Activated CD8-positive, alpha-beta memory T cell treated with anti-CD3 and anti-CD28 coated beads, Interleukin-2, amount 50 U/mL, for 24 hours (primary cell): ENCODE data around the gene SUN1.

Source experiments
- DNase-seq: peaks from one replicate; pipeline ENCODE4 v3.0.0-alpha.2; 2020; ENCODE audit errors: extremely low read depth

Gene SUN1

GRCh38 chr7:805261-805660 lies 27.0 kb upstream of the SUN1 start:
- DNase-seq: no peak

DNA sequence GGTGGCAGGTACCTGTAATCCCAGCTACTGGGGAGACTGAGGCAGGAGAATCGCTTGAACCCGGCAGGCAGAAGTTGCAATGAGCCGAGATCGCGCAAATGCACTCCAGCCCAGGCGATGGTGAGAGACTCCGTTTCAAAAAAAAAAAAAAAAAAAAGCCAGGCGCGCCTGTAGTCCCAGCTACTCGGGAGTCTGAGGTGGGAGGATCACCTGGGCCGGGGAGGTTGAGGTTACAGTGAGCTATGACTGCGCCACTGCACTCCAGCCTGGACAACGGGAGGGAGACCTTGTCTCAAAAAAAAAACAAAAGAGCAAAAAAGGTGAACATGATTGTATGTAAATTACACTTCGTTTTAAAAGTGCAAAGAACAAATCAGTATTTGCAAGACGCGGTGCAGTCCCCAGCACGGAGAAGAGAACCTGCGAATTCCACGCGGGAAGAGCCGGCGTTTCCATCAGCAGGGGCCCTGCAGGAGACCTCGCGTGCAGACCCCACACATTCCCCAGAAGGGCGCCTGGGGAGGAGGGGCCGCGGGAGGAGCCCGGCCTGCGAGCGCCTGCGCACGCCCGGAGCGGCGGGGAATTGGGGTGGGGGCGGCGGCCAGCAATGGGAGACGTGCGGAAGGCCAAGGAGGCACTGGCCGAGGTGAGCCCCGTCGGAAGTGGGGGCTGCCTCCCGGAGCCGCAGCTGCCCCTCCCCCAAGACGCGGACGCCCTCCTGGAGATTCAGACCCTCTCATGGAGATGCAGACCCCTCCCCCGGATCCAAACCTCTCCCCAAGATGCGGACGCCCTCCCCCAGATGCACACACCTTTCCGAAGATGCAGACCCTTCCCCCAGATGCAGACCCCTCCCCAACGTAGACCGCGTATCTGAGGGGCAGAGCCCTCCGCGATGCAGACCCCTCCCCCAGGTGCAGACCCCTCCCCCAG lies 16.7 kb upstream of the SUN1 start:
- no peak for DNase-seq

DNA sequence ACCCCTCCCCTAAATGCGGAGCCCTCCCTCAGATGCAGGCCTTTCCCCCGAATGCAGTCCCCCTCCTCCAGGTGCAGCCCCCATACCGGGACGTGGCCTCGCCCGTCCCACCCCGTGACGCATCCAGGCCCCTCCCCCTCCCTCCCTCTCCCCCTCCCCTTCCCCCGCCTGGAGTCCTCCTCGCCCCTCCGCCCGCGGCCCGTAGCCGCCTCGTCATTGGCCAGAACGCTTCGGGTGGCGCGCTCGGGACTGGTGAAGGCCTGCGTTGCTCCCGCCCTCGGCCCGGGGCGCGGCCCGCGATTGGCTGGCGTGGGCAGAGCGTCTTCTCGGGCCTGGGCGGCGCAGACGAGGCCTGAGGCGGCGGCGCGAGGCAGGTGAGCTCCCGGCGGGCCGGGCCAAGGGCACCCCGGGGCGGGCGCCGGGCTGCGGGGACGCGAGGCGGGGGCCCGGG lies 16.0 kb upstream of the SUN1 start:
- DNase-seq: peak; percentile 82

DNA sequence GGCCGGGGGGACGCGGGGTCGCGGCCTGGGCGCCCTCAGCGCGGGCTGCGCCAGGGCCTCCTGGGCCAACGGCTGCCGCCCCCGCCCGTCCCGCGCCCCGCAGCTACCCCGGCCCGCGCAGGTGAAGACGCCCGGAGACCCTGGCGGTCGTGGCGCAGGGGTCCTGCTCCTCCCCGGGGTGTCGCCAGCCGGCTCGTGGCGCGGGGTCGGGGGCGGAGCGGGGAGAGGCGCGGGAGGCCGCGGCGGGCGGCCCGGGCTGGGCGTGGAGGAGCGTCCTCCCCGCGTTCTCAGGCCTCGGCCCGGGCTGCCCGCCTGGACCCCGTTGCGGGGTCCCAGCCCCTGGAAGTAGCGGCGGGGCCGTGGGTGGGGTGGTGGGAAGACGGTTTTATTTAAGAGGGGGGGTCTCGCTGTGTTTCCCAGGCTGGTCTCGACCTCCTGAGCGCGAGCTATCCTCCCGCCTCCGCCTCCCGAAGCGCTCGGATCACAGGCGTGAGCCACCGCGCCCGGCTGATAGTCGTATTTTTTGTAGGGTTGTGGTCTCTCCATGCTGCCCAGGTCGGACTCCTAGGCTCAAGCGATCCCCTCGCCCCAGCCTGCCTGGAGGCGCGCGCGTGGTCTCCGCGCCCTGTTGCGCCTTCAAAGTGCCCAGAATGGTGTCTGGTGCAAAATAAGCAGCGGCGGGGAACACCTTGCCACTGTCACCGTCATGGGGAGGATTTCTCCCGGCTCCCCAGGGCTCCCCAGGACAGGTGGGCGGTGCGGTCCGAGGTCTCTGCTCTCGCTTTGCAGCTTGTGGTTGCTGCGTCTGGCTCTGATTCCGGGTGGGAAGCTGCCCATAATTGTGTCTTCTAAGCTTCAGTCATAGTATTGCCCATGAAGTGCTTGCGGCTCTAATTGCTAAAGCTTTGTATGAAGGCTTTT lies 15.3 kb upstream of the SUN1 start:
- no peak for DNase-seq

DNA sequence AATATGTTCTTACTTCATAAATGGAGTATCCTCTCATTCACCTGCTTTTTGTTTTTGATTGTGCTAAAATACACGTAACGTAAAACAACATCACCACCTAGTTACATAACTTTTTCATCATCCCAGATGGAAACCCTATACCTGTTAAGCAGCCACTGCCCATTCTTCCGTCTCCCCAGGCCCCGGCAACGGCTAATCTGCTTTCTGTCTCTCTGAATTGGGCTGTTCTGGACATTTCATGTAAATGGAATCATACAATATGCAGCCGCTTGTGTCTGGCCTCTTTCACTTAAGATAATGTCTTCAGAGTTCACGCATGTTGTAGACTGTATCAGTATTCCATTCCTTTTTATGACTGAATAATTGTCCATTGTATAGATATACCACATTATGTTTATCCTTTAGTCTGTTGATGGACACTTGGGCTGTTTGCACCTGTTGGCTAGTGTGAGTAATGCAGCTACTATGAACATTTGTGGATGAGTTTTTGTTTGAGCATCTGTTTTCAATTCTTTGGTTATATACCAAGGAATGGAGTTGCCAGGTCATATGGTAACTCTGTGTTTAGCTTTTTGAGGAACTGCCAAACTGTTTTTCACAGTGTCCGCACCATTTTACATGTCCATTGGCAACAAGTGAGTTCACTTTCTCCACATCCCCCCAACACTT lies 14.1 kb upstream of the SUN1 start:
- DNase-seq: no peak

DNA sequence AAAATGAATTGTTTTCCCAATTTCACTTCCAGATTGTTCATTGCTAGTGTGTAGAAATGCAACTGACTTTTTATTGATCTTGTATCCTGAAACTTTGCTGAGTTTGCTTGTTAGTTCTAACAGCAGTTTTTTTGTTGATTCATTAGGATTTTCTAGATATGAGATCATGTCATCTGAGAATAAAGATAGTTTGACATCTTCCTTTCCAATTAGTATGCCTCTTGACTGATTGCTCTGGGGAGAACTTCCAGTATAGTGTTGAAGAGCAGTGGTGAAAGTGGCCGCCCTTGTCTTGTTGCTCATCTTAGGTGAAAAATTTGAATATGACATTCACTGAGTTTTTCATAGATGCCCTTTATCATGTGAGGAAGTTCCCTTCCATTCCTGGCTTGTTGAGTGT lies 11.9 kb upstream of the SUN1 start:
- DNase-seq: no peak

- DNase-seq: no peak
Measured at GRCh38 chr7:821688-822087, 10.6 kb upstream of the SUN1 start.

DNA sequence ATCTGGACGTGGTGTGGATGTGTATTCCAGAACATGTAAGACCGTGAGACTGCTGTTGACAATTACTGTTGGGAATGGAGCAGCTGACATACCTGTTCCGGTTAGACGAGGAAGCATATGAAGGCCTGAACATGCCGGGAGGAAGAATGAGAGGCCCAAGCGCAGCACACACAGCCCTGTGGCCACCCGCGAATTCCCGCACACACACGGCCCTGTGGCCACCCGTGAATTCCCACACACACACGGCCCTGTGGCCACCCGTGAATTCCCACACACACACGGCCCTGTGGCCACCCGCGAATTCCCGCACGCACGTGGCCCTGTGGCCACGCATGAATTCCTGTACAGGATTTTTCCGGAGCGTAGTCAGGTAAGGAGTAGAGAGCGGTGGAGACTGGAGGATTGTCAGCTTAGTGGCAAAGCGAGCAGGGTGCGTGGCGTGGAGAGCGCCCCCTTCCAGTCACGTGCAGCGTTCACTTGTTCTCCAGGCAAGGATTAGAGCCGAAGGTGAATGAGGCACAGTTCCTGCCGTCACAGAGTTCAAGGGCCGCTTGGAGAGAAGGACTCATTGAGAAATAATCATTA lies 9.5 kb upstream of the SUN1 start:
- no peak for DNase-seq

DNA sequence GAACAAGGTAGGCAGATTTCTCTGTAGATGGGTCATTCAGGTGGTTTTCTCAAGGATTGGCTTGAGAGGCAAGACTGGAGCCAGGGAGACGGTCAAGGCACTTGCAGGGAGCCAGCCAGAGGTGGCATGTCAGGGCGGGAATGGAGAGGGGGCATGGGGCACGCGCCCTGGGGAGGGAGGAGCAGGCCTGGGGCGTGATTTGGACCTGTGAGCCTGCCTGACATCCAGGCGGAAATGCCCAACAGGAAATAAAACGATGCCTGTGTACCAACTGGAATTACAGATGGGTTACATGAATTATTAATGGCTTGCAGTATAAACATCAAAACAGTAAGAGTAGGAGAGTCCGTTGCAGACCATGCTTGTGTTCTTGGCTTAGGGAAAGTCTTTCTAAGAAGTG lies 8.6 kb upstream of the SUN1 start:
- no peak for DNase-seq

DNA sequence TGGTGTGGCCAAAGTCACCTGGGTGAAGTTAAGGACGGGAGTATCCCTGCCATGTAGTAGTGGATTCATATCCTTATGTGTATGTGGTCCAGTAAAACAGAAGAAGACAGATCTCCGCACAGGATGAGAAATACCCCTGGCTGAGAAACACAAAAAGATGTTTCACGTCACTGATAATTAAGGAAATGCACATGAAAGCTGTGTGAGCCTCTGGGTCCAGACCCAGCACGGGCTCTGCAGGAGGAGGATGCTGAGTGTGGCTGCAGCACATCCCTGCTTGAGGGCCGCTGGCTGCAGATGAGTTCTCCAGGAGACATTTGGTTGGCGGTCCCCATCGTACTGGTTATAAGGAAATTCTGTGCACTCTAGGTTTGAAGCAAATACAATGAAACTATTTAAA lies 8.2 kb upstream of the SUN1 start:
- no peak for DNase-seq

- DNase-seq: no peak
Measured at GRCh38 chr7:824664-825063, 7.6 kb upstream of the SUN1 start.

GRCh38 chr7:825386-825785 lies 6.9 kb upstream of the SUN1 start:
- no peak for DNase-seq

DNA sequence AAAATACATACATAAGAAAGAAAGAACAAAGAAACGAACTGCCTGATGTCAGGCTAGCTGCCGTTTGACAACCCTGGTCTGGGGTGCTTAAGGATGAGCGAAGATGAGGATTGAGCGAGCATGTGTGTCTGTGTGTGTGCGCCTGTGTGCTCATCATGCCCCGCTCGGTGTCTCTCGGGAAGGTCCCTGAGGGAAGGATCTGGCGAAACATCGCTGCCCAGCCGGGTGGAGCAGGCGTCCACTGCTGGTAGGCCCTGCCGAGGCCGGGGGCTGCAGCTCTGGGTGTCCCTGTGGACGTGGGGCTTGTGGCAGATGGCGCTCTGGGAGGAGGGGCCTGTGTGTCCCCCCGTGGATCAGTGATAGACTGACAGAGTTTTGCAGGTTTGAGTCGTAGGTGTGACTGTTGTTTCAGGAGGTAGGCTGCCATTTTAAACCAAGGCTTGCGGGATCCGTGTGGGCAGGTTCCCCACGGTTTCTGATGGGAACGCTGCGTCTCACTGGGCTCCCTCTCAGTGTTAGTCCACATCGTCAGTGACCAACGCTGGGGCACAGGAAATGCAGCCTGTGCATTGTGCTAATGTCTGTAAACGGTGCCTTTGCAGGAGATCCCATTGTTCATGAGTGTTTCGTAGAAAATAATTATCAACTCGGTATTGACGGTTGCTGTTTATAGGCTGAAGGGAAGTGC lies 5.9 kb upstream of the SUN1 start:
- DNase-seq: no peak

- DNase-seq: no peak
Measured at GRCh38 chr7:828793-829561, 3.3 kb upstream of the SUN1 start.

DNA sequence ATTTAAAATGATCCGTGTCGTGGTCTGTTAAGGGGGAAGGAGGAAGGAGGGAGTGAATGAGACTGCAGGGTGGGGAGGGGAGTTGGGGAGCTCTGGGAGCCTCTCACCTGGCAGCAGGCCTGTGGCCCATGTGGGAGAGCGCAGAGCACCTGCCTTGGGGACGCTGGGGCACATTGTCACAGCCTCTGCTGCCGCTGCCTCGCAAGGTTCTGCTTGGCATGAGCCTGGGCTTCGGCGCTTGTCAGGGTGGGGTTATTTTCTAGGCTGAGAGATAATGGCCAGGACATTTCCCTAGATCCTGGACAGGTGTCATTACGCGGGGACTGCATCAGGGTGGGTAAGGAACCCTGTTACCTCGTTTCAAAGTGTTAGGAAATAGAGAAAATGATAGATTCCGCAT lies 2.2 kb upstream of the SUN1 start:
- DNase-seq: no peak

DNA sequence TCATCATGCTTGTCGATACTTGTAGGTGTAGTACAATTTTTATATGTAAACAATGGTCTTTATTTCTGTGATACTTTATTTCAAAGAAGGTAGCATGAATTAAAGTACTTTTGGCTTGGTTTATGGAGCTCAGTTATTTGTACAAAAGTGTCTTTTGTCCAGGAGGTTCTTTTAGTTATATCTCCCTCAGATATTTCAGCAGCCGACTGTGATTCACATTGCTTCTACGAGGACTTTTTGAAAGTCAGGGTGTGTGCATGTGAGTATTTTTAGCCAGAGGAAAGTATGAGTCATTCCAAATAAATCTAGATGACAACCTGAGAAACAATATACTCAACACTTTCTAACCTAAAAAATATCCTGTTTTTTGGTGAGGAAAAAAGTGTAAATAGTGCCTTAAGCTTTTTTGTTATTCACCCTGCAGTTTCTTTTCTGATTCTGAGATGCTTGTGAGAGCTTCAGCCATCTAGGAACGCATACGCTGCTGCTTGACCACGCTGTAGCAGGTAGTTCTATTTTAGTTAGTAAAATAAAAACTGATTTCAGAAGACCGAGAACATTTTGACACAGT lies 595 bp upstream of the SUN1 start:
- DNase-seq: no peak

- no peak for DNase-seq
Measured at GRCh38 chr7:832968-833424, 720 bp downstream of the SUN1 start.

DNA sequence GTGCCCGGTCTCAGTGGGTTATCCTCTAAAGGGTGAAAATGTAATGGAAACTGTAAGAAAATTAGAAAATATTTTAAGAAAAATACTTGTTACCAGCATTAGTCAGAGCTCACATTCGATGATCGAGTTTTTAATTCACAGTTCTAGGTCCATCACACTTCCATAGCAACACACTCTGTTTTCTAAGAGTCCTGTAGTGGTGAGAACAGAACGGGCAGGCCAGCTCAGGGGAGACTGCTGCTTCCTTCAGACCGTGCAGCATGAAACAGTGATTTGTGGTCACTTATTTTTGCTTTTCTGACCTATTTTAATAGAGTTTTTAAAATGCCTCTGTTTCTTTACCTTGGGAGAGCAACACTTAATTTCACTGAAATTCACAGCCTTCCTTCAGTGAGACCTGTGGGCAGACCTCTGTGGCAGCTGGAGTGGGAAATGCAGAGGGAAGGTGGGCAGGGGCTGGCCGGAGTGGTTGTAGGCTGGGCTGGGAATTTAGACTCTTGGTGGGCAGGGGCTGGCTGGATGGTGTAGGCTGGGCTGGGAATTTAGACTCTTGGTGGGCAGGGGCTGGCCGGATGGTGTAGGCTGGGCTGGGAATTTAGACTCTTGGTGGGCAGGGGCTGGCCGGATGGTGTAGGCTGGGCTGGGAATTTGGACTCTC lies 1.5 kb downstream of the SUN1 start:
- DNase-seq: no peak

- no peak for DNase-seq
Measured at GRCh38 chr7:834277-834676, 2.0 kb downstream of the SUN1 start.
